Fibroblast of lung (primary cell): ENCODE results near the gene DZIP1. TPM values are rescaled to one million over a fixed set of nuclear protein-coding genes. Genes with fewer than 3 reads are reported as not detected.
A peak's percentile ranks its signal among the peaks of the same experiment; 100 is the strongest.

Experiments
- DNase-seq, 2 donors: peaks; one replicate each; pipeline versions ENCODE4 v3.0.0 to v3.0.0-alpha.2; 2010; ENCODE audit warnings: low read depth in 2 of 2
- H2AFZ ChIP-seq: 2 replicates; pipeline ENCODE4 v1.5.1; 2012; ENCODE audit warnings: low read length, control low read depth, inconsistent platforms
- H3K27ac ChIP-seq: 2 replicates; pipeline ENCODE4 v1.5.1; 2011; ENCODE audit warnings: low read length, control low read depth; ENCODE audit not compliant: insufficient read depth
- H3K27me3 ChIP-seq: 2 replicates; pipeline ENCODE4 v1.5.1; 2011; ENCODE audit warnings: mild to moderate bottlenecking, low read length; ENCODE audit not compliant: control insufficient read depth, insufficient read depth
- H3K36me3 ChIP-seq: 2 replicates; pipeline ENCODE4 v1.5.1; 2011; ENCODE audit warnings: low read length; ENCODE audit not compliant: control insufficient read depth, insufficient read depth
- H3K4me1 ChIP-seq: 2 replicates; pipeline ENCODE4 v1.5.1; 2011; ENCODE audit warnings: low read length; ENCODE audit not compliant: control insufficient read depth, insufficient read depth; ENCODE audit errors: extremely low read depth
- H3K4me2 ChIP-seq: 2 replicates; pipeline ENCODE4 v1.5.1; 2011; ENCODE audit warnings: low read length, control low read depth; ENCODE audit not compliant: insufficient read depth; ENCODE audit errors: extremely low read depth
- H3K4me3 ChIP-seq, 4 experiments: fragments of 200-600 bp in 1 of 4; sonication (generic) in 1 of 4; replicated peaks in 1 of 4; 2 replicates each; pipeline ENCODE4 v1.5.1; 2011 to 2016; ENCODE audit warnings: low read length in 4 of 4, low read depth in 3 of 4, mild to moderate bottlenecking in 3 of 4, control low read depth in 2 of 4, inconsistent platforms in 1 of 4, mixed read lengths in 1 of 4; ENCODE audit not compliant: insufficient read depth in 1 of 4; ENCODE audit errors: control extremely low read depth in 1 of 4
- H3K79me2 ChIP-seq: 2 replicates; pipeline ENCODE4 v1.5.1; 2012; ENCODE audit warnings: mild to moderate bottlenecking, low read length, inconsistent platforms; ENCODE audit not compliant: control insufficient read depth, insufficient read depth
- H3K9ac ChIP-seq: 2 replicates; pipeline ENCODE4 v1.5.1; 2011; ENCODE audit warnings: mild to moderate bottlenecking, low read length, control low read depth; ENCODE audit not compliant: insufficient read depth
- H3K9me3 ChIP-seq: 2 replicates; pipeline ENCODE4 v1.5.1; 2012; ENCODE audit warnings: low read depth, low read length; ENCODE audit not compliant: control insufficient read depth, insufficient read depth
- H4K20me1 ChIP-seq: 2 replicates; pipeline ENCODE4 v1.5.1; 2011; ENCODE audit warnings: low read length; ENCODE audit not compliant: control insufficient read depth, insufficient read depth; ENCODE audit errors: extremely low read depth
- CTCF ChIP-seq, 2 donors: IDR thresholded peaks in 1 of 2; conservative IDR thresholded peaks in 1 of 2; 1 replicate in 1 of 2; 2 replicates in 1 of 2; pipeline ENCODE4 v1.5.1; 2011 to 2012; ENCODE audit warnings: low read length in 2 of 2, control low read depth in 1 of 2, inconsistent platforms in 1 of 2, low read depth in 1 of 2, mild to moderate bottlenecking in 1 of 2
- EZH2 ChIP-seq: IDR thresholded peaks from 2 replicates; pipeline ENCODE4 v1.5.1; 2012; ENCODE audit warnings: low read length, control low read depth, mild to moderate bottlenecking; ENCODE audit errors: missing control alignments
- polyA plus RNA-seq, 2 donors: library from polyadenylated mRNA; depleted of rRNA in 1 of 2; stranded (reverse) in 1 of 2; unstranded in 1 of 2; fragments of >200 nt; gene quantifications; 2 replicates each; pipeline ENCODE4 v1.2.1, GENCODE V29; 2011 to 2012; ENCODE audit warnings: missing spikeins in 1 of 2
- total RNA-seq: library from RNA; depleted of rRNA; stranded (reverse); fragments of >200 nt; gene quantifications from 2 replicates; pipeline ENCODE4 v1.2.1, GENCODE V29; 2014

DZIP1 gene
- total and polyA plus RNA-seq, 2 donors (not counting 1 experiment from before 2014, with no cell fraction given) = 24.0 to 37.3 TPM

- no peaks in the 10 kb centered on the region for H4K20me1 ChIP-seq
- H2AFZ ChIP-seq = no peak overlapping the region
- TF ChIP-seq CTCF (conservative IDR thresholded peaks at IDR 0.05 in 1 of 2, IDR thresholded peaks at IDR 0.05 in 1 of 2; ENCODE audit: low read depth in 1 of 2, low read length in 2 of 2) (no peak), EZH2 (no peak)
- H3K9ac ChIP-seq = no peak overlapping the region
- H3K4me1 ChIP-seq = no peaks in the 10 kb centered on the region
- no peak overlapping the region for H3K4me2 ChIP-seq
- H3K27ac ChIP-seq = no peak overlapping the region
- no peaks in the 10 kb centered on the region for H3K9me3 ChIP-seq
- H3K36me3 ChIP-seq = no peaks in the 10 kb centered on the region
- no peak overlapping the region for H3K4me3 ChIP-seq
- DNase-seq = no peak
- H3K27me3 ChIP-seq = peaks cover 9% of the 10 kb centered on the region
- no peaks in the 10 kb centered on the region for H3K79me2 ChIP-seq
Measured at GRCh38 chr13:95652244-95652764, 7.8 kb upstream of the DZIP1 start.

- Histone ChIP-seq H3K79me2 (no peaks in the 10 kb centered on the region), H3K4me3 (no peak overlapping the region), H3K4me1 (no peaks in the 10 kb centered on the region), H3K9me3 (no peaks in the 10 kb centered on the region), H3K36me3 (no peaks in the 10 kb centered on the region), H3K4me2 (no peak overlapping the region), H4K20me1 (no peaks in the 10 kb centered on the region), H3K27me3 (peaks cover 9% of the 10 kb centered on the region), H3K9ac (no peak overlapping the region), H3K27ac (no peak overlapping the region), H2AFZ (no peak overlapping the region)
- no peak for TF ChIP-seq EZH2
- no peak for TF ChIP-seq CTCF (conservative IDR thresholded peaks at IDR 0.05 in 1 of 2, IDR thresholded peaks at IDR 0.05 in 1 of 2; ENCODE audit: low read depth in 1 of 2, low read length in 2 of 2)
- DNase-seq = no peak
Measured at GRCh38 chr13:95650696-95651095, 6.2 kb upstream of the DZIP1 start.

- Histone ChIP-seq H3K79me2 (peaks cover 13% of the 10 kb centered on the region), H3K36me3 (no peaks in the 10 kb centered on the region), H4K20me1 (no peaks in the 10 kb centered on the region), H3K4me3 (no peak overlapping the region), H3K9me3 (no peaks in the 10 kb centered on the region), H3K27ac (no peak overlapping the region), H3K9ac (no peak overlapping the region), H2AFZ (no peak overlapping the region), H3K4me2 (no peak overlapping the region), H3K27me3 (peaks cover 2% of the 10 kb centered on the region), H3K4me1 (no peaks in the 10 kb centered on the region)
- peak in 1 of 2 donors; percentile 18 for DNase-seq
- no peak for TF ChIP-seq CTCF (conservative IDR thresholded peaks at IDR 0.05 in 1 of 2, IDR thresholded peaks at IDR 0.05 in 1 of 2; ENCODE audit: low read depth in 1 of 2, low read length in 2 of 2)
- no peak for TF ChIP-seq EZH2
Measured at GRCh38 chr13:95647321-95647720, 2.8 kb upstream of the DZIP1 start.
